Mammary epithelial cell (primary cell): ENCODE results near the gene PSMD14.

ENCODE experiments used
- CTCF ChIP-seq, 2 donors: IDR thresholded peaks in 1 of 2; conservative IDR thresholded peaks in 1 of 2; 2 replicates each; pipeline ENCODE4 v1.5.1; 2011 to 2012; ENCODE audit warnings: inconsistent platforms in 2 of 2, low read length in 2 of 2, mild to moderate bottlenecking in 2 of 2, control low read depth in 1 of 2, low read depth in 1 of 2; ENCODE audit not compliant: insufficient read depth in 1 of 2; ENCODE audit errors: extremely low read depth in 1 of 2
- EZH2 ChIP-seq: IDR thresholded peaks from 2 replicates; pipeline ENCODE4 v1.6.1; 2012; ENCODE audit warnings: low read length, inconsistent platforms, borderline replicate concordance

GRCh38 chr2:161315380-161315779, 7.2 kb downstream of the PSMD14 start:
- TF ChIP-seq CTCF (conservative IDR thresholded peaks at IDR 0.05 in 1 of 2, IDR thresholded peaks at IDR 0.05 in 1 of 2; ENCODE audit: extremely low read depth in 1 of 2, insufficient read depth in 1 of 2, low read depth in 1 of 2, low read length in 2 of 2), result no peak
- no peak for TF ChIP-seq EZH2
